GM23338 (cell line): ENCODE results near the gene CPNE2. TPM values are rescaled to one million over a fixed set of nuclear protein-coding genes. Genes with fewer than 3 reads are reported as not detected.

ENCODE experiments used
- ATAC-seq: fragments of 200-7000 bp; cut with Tn5 transposase; 3 replicates; pipeline ENCODE4 v1.9.1; 2020
- DNase-seq: peaks from one replicate; pipeline ENCODE4 v3.0.0-alpha.2; 2015; ENCODE audit warnings: low spot score
- H2AFZ ChIP-seq: fragments of 200-600 bp; sonication (generic); 2 replicates; pipeline ENCODE4 v1.8.0; 2016; ENCODE audit warnings: antibody characterized with exemption, mild to moderate bottlenecking, moderate library complexity
- H3F3A ChIP-seq: fragments of 200-600 bp; sonication (generic); replicated peaks from 2 replicates; pipeline ENCODE4 v1.8.0; 2017; ENCODE audit warnings: antibody characterized with exemption, mixed run types, low read depth
- H3K27ac ChIP-seq: fragments of 200-600 bp; sonication (generic); 2 replicates; pipeline ENCODE4 v1.6.1; 2016; ENCODE audit warnings: low read depth
- H3K27me3 ChIP-seq: fragments of 200-600 bp; sonication (generic); 2 replicates; pipeline ENCODE4 v1.8.0; 2016; ENCODE audit warnings: mild to moderate bottlenecking, mixed run types, moderate library complexity; ENCODE audit not compliant: insufficient read depth
- H3K36me3 ChIP-seq: fragments of 200-600 bp; sonication (generic); 2 replicates; pipeline ENCODE4 v1.8.0; 2016; ENCODE audit warnings: mild to moderate bottlenecking; ENCODE audit not compliant: insufficient read depth
- H3K4me1 ChIP-seq: fragments of 200-600 bp; sonication (generic); 2 replicates; pipeline ENCODE4 v1.8.0; 2016; ENCODE audit warnings: mild to moderate bottlenecking, moderate library complexity; ENCODE audit not compliant: insufficient read depth
- H3K4me2 ChIP-seq: fragments of 200-600 bp; sonication (generic); 2 replicates; pipeline ENCODE4 v1.7.1; 2017; ENCODE audit warnings: mixed run types
- H3K4me3 ChIP-seq: fragments of 200-600 bp; sonication (generic); 2 replicates; pipeline ENCODE4 v1.6.1; 2016; ENCODE audit warnings: mixed run types
- H3K79me2 ChIP-seq: fragments of 200-600 bp; sonication (generic); replicated peaks from 2 replicates; pipeline ENCODE4 v1.8.0; 2017; ENCODE audit warnings: mild to moderate bottlenecking; ENCODE audit not compliant: insufficient read depth
- H3K9me2 ChIP-seq: fragments of 200-600 bp; sonication (generic); 2 replicates; pipeline ENCODE4 v1.8.0; 2017; ENCODE audit not compliant: insufficient read depth
- H4K20me1 ChIP-seq: fragments of 200-600 bp; sonication (generic); replicated peaks from 2 replicates; pipeline ENCODE4 v1.8.0; 2017; ENCODE audit warnings: mild to moderate bottlenecking; ENCODE audit not compliant: insufficient read depth
- H3K27ac Mint-ChIP-seq: 2 replicates; pipeline ENCODE4 v1.8.0; 2020; ENCODE audit warnings: inconsistent platforms, mild to moderate bottlenecking, moderate library complexity, mixed read lengths
- H3K27me3 Mint-ChIP-seq: 3 replicates; pipeline ENCODE4 v1.8.0; 2022; ENCODE audit warnings: low read depth, mild to moderate bottlenecking, moderate library complexity, mixed read lengths, inconsistent platforms; ENCODE audit not compliant: insufficient read depth, poor library complexity
- H3K36me3 Mint-ChIP-seq: 3 replicates; pipeline ENCODE4 v1.8.0; 2021; ENCODE audit warnings: low read depth, mild to moderate bottlenecking, inconsistent platforms, moderate library complexity, mixed read lengths
- H3K4me1 Mint-ChIP-seq: 3 replicates; pipeline ENCODE4 v1.8.0; 2020; ENCODE audit warnings: mild to moderate bottlenecking, inconsistent platforms, mixed read lengths
- H3K4me3 Mint-ChIP-seq: 3 replicates; pipeline ENCODE4 v1.8.0; 2021; ENCODE audit warnings: moderate library complexity, mild to moderate bottlenecking, inconsistent platforms, mixed read lengths
- H3K9me3 Mint-ChIP-seq: 3 replicates; pipeline ENCODE4 v1.8.0; 2020; ENCODE audit warnings: moderate library complexity, mild to moderate bottlenecking, inconsistent platforms, mixed read lengths
- CREB1 ChIP-seq: fragments of 250-450 bp; sonication (Bioruptor Pico); IDR thresholded peaks from 2 replicates; pipeline ENCODE4 v1.5.0; 2020; ENCODE audit warnings: low read depth, mild to moderate bottlenecking, moderate library complexity
- EZH2 ChIP-seq: fragments of 200-600 bp; sonication (generic); IDR thresholded peaks from one replicate; pipeline ENCODE4 v1.8.0; 2017; ENCODE audit warnings: antibody characterized with exemption, mild to moderate bottlenecking, low read depth; ENCODE audit not compliant: unreplicated experiment
- JUNB ChIP-seq: IDR thresholded peaks from one replicate; pipeline ENCODE4 v1.6.1; 2016; ENCODE audit warnings: antibody characterized with exemption; ENCODE audit not compliant: unreplicated experiment
- POLR2AphosphoS5 ChIP-seq: IDR thresholded peaks from 2 replicates; pipeline ENCODE4 v1.6.1; 2016; ENCODE audit warnings: antibody characterized with exemption, low read depth
- ZNF114 ChIP-seq: fragments of 250-450 bp; sonication (Bioruptor Pico); IDR thresholded peaks from 2 replicates; pipeline ENCODE4 v1.5.0; 2020; ENCODE audit warnings: mild to moderate bottlenecking, moderate library complexity
- polyA plus RNA-seq: library from polyadenylated mRNA; unstranded; fragments of >200 nt; fragmentation: Nextera tagmentation; extraction: Ambion mirVana; gene quantifications from 2 replicates; pipeline ENCODE4 v1.2.1, GENCODE V29; 2016
- total RNA-seq: library from RNA; depleted of rRNA; stranded (reverse); fragments of >200 nt; shearing (Covaris generic); gene quantifications from 2 replicates; pipeline ENCODE4 v1.2.3, GENCODE V29; 2014
- TF ChIP-seq, protein P1 (sequence below): fragments of 250-450 bp; sonication (Bioruptor Pico); IDR thresholded peaks from 2 replicates; pipeline ENCODE4 v1.5.0; 2020; ENCODE audit warnings: mild to moderate bottlenecking, moderate library complexity
- TF ChIP-seq, protein P2 (sequence below), 2 experiments: fragments of 200-600 bp in 1 of 2; sonication (generic) in 1 of 2; conservative IDR thresholded peaks; 2 replicates each; pipeline versions ENCODE4 v1.5.1 to v1.6.1; 2016 to 2017; ENCODE audit warnings: antibody characterized with exemption in 2 of 2, low read depth in 2 of 2, mild to moderate bottlenecking in 2 of 2, moderate library complexity in 1 of 2

CPNE2 gene
- total and polyA plus RNA-seq, 2 experiments from 2014 or later: 7.1 to 11.3 TPM

DNA sequence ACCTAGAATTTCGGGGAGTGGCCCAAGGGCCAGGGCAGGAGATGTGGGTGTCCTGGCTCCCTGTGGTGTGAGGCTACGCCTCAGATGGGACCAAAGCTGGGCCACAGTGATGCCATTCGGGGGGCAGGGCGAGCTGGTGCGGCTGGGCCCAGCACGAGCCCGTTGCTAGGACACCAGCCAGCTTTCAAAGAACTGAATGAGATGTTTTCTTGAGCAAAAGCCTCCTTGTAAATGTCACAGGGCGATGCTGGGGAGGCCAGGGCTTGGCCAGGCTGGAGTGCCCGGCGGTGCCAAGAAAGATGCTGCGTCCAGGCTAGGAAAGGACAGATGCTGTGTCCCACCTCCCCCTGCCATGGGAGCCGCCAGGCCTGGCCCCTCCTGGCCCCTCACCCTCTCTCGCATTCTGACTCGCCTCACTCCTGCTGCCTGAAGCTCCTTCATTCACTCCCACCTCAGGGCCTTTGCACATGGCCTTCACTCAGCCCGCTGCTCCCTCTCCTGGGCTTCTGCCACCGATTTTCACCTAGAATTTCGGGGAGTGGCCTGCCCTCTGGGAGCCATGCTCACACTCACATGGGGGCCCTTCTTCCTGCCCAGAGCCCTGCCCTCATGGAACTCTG lies 39.1 kb downstream of the CPNE2 start (continued):
- TF ChIP-seq, protein P1, sequence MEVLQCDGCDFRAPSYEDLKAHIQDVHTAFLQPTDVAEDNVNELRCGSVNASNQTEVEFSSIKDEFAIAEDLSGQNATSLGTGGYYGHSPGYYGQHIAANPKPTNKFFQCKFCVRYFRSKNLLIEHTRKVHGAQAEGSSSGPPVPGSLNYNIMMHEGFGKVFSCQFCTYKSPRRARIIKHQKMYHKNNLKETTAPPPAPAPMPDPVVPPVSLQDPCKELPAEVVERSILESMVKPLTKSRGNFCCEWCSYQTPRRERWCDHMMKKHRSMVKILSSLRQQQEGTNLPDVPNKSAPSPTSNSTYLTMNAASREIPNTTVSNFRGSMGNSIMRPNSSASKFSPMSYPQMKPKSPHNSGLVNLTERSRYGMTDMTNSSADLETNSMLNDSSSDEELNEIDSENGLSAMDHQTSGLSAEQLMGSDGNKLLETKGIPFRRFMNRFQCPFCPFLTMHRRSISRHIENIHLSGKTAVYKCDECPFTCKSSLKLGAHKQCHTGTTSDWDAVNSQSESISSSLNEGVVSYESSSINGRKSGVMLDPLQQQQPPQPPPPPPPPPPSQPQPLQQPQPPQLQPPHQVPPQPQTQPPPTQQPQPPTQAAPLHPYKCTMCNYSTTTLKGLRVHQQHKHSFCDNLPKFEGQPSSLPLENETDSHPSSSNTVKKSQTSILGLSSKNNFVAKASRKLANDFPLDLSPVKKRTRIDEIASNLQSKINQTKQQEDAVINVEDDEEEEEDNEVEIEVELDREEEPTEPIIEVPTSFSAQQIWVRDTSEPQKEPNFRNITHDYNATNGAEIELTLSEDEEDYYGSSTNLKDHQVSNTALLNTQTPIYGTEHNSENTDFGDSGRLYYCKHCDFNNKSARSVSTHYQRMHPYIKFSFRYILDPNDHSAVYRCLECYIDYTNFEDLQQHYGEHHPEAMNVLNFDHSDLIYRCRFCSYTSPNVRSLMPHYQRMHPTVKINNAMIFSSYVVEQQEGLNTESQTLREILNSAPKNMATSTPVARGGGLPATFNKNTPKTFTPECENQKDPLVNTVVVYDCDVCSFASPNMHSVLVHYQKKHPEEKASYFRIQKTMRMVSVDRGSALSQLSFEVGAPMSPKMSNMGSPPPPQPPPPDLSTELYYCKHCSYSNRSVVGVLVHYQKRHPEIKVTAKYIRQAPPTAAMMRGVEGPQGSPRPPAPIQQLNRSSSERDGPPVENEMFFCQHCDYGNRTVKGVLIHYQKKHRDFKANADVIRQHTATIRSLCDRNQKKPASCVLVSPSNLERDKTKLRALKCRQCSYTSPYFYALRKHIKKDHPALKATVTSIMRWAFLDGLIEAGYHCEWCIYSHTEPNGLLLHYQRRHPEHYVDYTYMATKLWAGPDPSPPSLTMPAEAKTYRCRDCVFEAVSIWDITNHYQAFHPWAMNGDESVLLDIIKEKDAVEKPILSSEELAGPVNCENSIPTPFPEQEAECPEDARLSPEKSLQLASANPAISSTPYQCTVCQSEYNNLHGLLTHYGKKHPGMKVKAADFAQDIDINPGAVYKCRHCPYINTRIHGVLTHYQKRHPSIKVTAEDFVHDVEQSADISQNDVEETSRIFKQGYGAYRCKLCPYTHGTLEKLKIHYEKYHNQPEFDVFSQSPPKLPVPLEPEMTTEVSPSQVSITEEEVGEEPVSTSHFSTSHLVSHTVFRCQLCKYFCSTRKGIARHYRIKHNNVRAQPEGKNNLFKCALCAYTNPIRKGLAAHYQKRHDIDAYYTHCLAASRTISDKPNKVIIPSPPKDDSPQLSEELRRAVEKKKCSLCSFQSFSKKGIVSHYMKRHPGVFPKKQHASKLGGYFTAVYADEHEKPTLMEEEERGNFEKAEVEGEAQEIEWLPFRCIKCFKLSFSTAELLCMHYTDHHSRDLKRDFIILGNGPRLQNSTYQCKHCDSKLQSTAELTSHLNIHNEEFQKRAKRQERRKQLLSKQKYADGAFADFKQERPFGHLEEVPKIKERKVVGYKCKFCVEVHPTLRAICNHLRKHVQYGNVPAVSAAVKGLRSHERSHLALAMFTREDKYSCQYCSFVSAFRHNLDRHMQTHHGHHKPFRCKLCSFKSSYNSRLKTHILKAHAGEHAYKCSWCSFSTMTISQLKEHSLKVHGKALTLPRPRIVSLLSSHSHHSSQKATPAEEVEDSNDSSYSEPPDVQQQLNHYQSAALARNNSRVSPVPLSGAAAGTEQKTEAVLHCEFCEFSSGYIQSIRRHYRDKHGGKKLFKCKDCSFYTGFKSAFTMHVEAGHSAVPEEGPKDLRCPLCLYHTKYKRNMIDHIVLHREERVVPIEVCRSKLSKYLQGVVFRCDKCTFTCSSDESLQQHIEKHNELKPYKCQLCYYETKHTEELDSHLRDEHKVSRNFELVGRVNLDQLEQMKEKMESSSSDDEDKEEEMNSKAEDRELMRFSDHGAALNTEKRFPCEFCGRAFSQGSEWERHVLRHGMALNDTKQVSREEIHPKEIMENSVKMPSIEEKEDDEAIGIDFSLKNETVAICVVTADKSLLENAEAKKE: no peak
- TF ChIP-seq CREB1 (CRISPR knock-in tag) (no peak), EZH2 (no peak), JUNB (no peak)

DNA sequence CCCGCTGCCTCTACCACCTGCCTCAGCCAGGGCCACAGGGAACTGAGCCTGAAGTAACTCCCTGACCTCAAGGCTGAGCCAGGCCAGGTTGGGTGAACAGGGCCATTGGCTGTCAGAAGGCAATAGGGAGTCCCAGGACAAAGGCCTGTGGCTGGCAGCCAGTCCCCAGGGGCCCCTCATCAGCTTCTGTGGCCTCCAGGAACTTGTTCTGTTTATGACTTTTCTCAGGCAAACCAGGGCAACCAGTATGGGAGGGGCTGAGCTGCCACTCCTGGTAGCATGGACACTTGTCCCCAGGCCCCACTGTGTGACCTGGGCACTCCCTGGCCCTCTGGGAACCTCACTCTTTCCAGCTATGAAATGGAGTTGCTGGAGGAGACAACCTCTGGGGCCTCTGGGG lies 40.1 kb downstream of the CPNE2 start:
- no peak for ATAC-seq
- no peaks in the 10 kb centered on the region for H4K20me1 ChIP-seq
- peaks cover 14% of the 10 kb centered on the region for H3K27me3 Mint-ChIP-seq
- no peaks in the 10 kb centered on the region; the same call in 2 of the 3 replicates for H3K36me3 Mint-ChIP-seq
- H2AFZ ChIP-seq: no peak overlapping the region
- H3K4me1 Mint-ChIP-seq: peaks cover 9% of the 10 kb centered on the region
- no peaks in the 10 kb centered on the region for H3K4me1 ChIP-seq
- H3K27ac Mint-ChIP-seq: no peak overlapping the region
- no peaks in the 10 kb centered on the region for H3K9me2 ChIP-seq
- H3K27ac ChIP-seq: no peak overlapping the region
- no peak for DNase-seq
- H3K9me3 Mint-ChIP-seq: no peaks in the 10 kb centered on the region; the same call in 2 of the 3 replicates
- no peaks in the 10 kb centered on the region for H3F3A ChIP-seq
- H3K4me3 ChIP-seq: no peak overlapping the region
- no peak overlapping the region for H3K4me3 Mint-ChIP-seq
- no peaks in the 10 kb centered on the region for H3K36me3 ChIP-seq
- no peaks in the 10 kb centered on the region for H3K27me3 ChIP-seq
- no peaks in the 10 kb centered on the region for H3K79me2 ChIP-seq
- no peak overlapping the region for H3K4me2 ChIP-seq
- TF ChIP-seq, protein P1: no peak
- TF ChIP-seq ZNF114 (CRISPR knock-in tag) (no peak), JUNB (no peak), CREB1 (CRISPR knock-in tag) (no peak), POLR2AphosphoS5 (no peak)
- TF ChIP-seq, protein P2, sequence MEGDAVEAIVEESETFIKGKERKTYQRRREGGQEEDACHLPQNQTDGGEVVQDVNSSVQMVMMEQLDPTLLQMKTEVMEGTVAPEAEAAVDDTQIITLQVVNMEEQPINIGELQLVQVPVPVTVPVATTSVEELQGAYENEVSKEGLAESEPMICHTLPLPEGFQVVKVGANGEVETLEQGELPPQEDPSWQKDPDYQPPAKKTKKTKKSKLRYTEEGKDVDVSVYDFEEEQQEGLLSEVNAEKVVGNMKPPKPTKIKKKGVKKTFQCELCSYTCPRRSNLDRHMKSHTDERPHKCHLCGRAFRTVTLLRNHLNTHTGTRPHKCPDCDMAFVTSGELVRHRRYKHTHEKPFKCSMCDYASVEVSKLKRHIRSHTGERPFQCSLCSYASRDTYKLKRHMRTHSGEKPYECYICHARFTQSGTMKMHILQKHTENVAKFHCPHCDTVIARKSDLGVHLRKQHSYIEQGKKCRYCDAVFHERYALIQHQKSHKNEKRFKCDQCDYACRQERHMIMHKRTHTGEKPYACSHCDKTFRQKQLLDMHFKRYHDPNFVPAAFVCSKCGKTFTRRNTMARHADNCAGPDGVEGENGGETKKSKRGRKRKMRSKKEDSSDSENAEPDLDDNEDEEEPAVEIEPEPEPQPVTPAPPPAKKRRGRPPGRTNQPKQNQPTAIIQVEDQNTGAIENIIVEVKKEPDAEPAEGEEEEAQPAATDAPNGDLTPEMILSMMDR (conservative IDR thresholded peaks at IDR 0.05; ENCODE audit: low read depth in 2 of 2): no peak
